Activated CD4-positive, alpha-beta T cell treated with anti-CD3 and anti-CD28 coated beads, Interleukin-2, amount 10 ng/mL, durations not matched to agents 24 days and 14 days (primary cell): ENCODE measurements around the gene SIPA1L3. TPM values are rescaled to one million over a fixed set of nuclear protein-coding genes. Genes with fewer than 3 reads are reported as not detected.
"Not testable (repeated sequence)": the region's sequence is repeated elsewhere in the genome, so short reads cannot be mapped to it uniquely, and the experiment has no call there.

Experiments used
- DNase-seq: peaks from one replicate; pipeline ENCODE4 v3.0.0; 2022
- H3K27ac Mint-ChIP-seq: one replicate; pipeline ENCODE4 v1.8.0; 2022; ENCODE audit warnings: mild to moderate bottlenecking, mixed read lengths
- H3K27me3 Mint-ChIP-seq: one replicate; pipeline ENCODE4 v1.8.0; 2022; ENCODE audit warnings: mixed read lengths
- H3K36me3 Mint-ChIP-seq: one replicate; pipeline ENCODE4 v1.8.0; 2022; ENCODE audit warnings: low read depth, mild to moderate bottlenecking, mixed read lengths
- H3K4me1 Mint-ChIP-seq: one replicate; pipeline ENCODE4 v1.8.0; 2021; ENCODE audit warnings: mixed read lengths
- H3K4me3 Mint-ChIP-seq: one replicate; pipeline ENCODE4 v1.8.0; 2022; ENCODE audit warnings: mild to moderate bottlenecking, moderate library complexity, mixed read lengths
- H3K9me3 Mint-ChIP-seq: one replicate; pipeline ENCODE4 v1.8.0; 2021; ENCODE audit warnings: mixed read lengths
- intact Hi-C: fragments of 100-400 bp; cut with micrococcal nuclease; formaldehyde crosslinking; loops from one replicate; pipeline ENCODE4 v1.15.1; 2023
- total RNA-seq: library from RNA; stranded (reverse); gene quantifications from 2 replicates; pipeline ENCODE4 v1.2.3, GENCODE V29; 2022

The SIPA1L3 gene
- total RNA-seq, 1 donor from 2014 or later, result 15.4 TPM

GRCh38 chr19:38213469-38213868 lies 306.5 kb downstream of the SIPA1L3 start:
- peaks cover 6% of the 10 kb centered on the region for H3K36me3 Mint-ChIP-seq
- DNase-seq, result no peak
- no peak overlapping the region for H3K4me3 Mint-ChIP-seq
- peak overlapping the region; percentile 84 for H3K27ac Mint-ChIP-seq
- peaks cover 18% of the 10 kb centered on the region for H3K4me1 Mint-ChIP-seq
- intact Hi-C loops, result no loop called here
- no peaks in the 10 kb centered on the region for H3K9me3 Mint-ChIP-seq
- peaks cover 39% of the 10 kb centered on the region for H3K27me3 Mint-ChIP-seq

DNA sequence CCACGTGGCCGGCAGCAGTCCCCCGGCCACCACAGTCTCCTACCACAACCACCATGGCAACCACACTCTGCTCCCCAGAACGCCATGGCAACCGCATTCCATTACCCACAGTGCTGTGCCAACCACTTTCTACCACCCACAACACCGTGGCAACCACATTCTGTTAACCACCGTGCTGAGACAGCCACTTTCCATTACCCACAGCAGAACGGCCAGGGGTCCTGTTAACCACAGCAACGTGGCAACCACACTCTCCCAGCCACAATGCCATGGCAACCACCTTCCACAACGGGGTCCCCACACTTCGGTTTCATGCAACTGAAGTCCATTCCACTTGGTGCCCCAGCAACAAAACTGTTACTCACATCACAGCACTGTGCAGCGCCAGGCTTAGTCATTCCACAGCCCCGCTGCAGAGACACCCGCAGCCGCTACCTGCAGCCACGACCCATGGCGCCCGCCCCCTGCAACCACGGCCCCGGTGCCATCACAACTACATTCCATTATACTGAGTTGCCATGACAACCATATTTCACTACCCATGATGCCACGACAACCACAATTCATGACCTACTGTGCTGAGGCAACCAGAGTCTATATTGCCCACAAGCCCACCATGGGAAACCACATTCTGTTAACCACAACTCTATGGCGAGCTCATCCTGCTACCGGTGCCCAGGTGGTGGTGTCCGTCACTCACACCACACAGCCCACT lies 307.1 kb downstream of the SIPA1L3 start:
- DNase-seq, result peak; percentile 87
- peak overlapping the region; percentile 84 for H3K27ac Mint-ChIP-seq
- peaks cover 6% of the 10 kb centered on the region for H3K36me3 Mint-ChIP-seq
- intact Hi-C loops, result no loop called here
- H3K4me1 Mint-ChIP-seq, result peaks cover 18% of the 10 kb centered on the region
- peak overlapping the region; percentile 49 for H3K4me3 Mint-ChIP-seq
- H3K27me3 Mint-ChIP-seq, result peaks cover 37% of the 10 kb centered on the region
- H3K9me3 Mint-ChIP-seq, result no peaks in the 10 kb centered on the region

DNA sequence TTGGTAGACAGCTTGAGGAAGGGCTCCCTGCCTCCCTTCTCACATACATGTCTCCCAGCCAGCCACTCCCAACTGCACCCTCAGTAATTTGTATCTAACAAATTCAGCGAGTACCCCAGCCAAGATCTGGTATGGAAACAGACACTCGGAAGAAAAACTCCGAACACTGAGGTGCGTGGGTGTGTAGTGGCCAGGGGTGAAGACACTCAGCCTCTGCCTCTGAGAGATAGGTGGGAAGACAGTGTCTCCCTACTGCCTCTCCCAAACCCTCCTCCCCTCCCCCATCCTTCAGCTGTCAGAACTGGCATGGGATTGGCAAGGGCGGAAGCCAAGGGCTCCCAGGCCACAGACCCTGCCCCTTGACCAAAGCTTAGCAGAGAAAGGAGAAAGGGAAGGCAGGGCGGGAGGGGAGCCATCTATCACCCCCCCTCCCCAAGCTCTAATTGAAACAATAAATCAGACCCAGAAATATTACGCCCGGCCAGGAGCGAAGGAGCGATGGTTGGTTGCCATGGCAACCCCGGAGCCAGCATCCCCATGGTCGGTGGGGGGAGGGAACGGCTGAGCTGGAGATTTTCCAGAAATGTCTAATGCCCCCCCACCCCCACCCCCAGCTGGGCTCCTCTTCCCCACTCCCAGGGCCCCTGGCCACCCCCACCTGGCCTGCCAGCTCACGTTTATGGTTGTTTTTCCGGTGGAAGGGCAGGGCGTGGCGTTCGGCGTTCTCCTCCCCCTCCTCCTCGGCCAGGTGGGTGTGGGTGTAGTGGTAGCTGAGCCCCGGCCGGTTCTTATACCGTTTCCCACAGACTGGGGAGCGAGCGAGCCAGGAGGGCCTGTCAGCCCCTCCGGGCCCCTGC lies 310.0 kb downstream of the SIPA1L3 start:
- Mint-ChIP-seq H3K27me3 (peaks cover 32% of the 10 kb centered on the region), H3K27ac (no peak overlapping the region), H3K4me3 (no peak overlapping the region), H3K9me3 (no peaks in the 10 kb centered on the region), H3K4me1 (peaks cover 12% of the 10 kb centered on the region), H3K36me3 (peaks cover 4% of the 10 kb centered on the region)
- intact Hi-C loops, result no loop called here
- no peak for DNase-seq

GRCh38 chr19:38218204-38218603 lies 311.2 kb downstream of the SIPA1L3 start:
- H3K4me1 Mint-ChIP-seq, result peaks cover 16% of the 10 kb centered on the region
- DNase-seq, result no peak
- no peaks in the 10 kb centered on the region for H3K9me3 Mint-ChIP-seq
- H3K27me3 Mint-ChIP-seq, result peaks cover 34% of the 10 kb centered on the region
- peaks cover 4% of the 10 kb centered on the region for H3K36me3 Mint-ChIP-seq
- intact Hi-C loops, result no loop called here
- H3K27ac Mint-ChIP-seq, result no peak overlapping the region
- H3K4me3 Mint-ChIP-seq, result no peak overlapping the region

- peaks cover 36% of the 10 kb centered on the region for H3K27me3 Mint-ChIP-seq
- intact Hi-C loops, result no loop called here
Measured at GRCh38 chr19:38219221-38219620, 312.2 kb downstream of the SIPA1L3 start.

DNA sequence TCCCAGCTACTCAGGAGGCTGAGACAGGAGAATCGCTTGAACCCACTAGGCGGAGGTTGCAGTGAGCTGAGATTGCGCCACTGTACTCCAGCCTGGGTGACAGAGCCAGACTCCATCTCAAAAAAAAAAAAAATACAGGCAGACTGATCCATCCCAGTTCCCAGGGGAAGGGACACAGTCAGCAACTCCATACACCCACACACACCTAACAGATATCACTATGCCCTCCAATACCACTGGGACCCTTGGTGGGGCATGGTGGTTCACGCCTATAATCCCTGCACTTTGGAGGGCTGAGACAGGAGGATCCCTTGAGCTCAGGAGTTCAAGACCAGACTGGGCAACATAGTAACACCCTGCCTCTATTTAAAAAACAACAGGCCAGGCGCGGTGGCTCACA lies 314.4 kb downstream of the SIPA1L3 start:
- H3K27ac Mint-ChIP-seq, result no peak overlapping the region
- no peak overlapping the region for H3K4me3 Mint-ChIP-seq
- H3K9me3 Mint-ChIP-seq, result no peaks in the 10 kb centered on the region
- no peak for DNase-seq
- H3K27me3 Mint-ChIP-seq, result peaks cover 39% of the 10 kb centered on the region
- H3K36me3 Mint-ChIP-seq, result no peaks in the 10 kb centered on the region
- intact Hi-C loops, result loop anchor here (10.0 kb wide), 1 partner anchor 77 kb away; no protein-coding TSS in a partner anchor
- peaks cover 15% of the 10 kb centered on the region for H3K4me1 Mint-ChIP-seq

More at GRCh38 chr19:38219221-38219620, 312.2 kb downstream of the SIPA1L3 start:
- Mint-ChIP-seq H3K36me3 (no peaks in the 10 kb centered on the region), H3K27ac (no peak overlapping the region), H3K4me3 (no peak overlapping the region), H3K4me1 (peaks cover 12% of the 10 kb centered on the region), H3K9me3 (no peaks in the 10 kb centered on the region)
- DNase-seq, result no peak

DNA sequence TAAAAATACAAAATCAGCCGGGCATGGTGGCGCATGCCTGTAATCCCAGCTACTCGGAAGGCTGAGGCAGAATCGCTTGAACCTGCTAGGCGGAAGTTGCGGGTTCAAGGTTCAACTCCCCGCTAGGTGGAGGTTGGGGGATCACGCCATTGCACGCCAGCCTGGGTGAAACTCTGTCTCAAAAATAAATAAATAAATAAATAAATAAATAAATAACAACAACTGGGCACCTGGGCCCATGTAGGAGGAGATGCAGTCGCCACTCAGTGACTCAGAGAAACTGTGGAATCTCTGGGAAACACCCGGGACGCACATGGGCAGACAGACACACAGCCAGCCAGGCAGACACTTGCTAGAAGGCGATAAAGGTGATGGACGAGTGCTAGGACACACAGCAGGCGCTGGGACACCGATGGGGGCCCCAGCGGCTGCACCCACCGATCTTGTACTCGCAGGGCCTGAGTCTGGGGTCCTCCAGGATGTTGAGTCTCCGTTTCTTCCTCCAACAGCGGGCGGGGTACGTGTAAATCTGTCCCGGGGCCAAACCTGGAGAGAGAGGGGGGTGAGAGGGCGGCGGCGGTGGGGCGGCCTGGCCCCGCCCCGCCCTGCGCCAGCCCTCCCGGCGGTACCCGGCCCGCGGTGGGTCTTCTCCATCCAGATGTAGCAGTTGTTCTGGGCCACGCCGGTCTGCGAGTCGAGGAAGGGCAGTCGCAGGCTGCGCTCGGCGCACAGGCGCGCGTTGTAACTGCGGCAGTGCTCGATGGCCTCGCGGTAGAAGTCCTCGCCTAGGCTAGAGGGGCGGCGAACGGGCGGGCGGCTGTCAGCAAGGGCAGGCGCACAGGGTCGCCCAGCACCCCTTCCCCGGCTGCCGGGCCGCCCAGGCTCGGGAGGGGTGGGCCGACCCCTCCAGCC lies 315.2 kb downstream of the SIPA1L3 start:
- Mint-ChIP-seq H3K9me3 (no peaks in the 10 kb centered on the region), H3K4me1 (peaks cover 16% of the 10 kb centered on the region), H3K27ac (no peak overlapping the region), H3K4me3 (no peak overlapping the region), H3K27me3 (peaks cover 46% of the 10 kb centered on the region), H3K36me3 (no peaks in the 10 kb centered on the region)
- DNase-seq, result no peak
- intact Hi-C loops, result loop anchor here (10.0 kb wide), 1 partner anchor 77 kb away; no protein-coding TSS in a partner anchor

DNA sequence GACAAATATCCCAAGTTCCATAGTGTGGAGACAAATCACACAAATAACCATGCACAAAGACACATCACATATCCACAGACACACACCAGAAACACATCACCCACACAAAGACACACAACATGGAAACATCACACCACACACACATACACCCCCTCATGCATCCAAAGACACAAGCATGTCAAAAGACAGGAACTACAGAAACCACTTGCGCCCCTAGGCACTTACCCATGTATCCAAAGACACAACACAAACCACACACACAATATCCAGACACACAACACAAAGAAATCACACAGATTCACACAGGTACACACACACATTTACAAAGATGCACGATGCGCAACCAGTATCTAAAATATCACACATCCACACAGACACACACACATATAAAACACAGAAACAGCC lies 316.1 kb downstream of the SIPA1L3 start:
- peaks cover 55% of the 10 kb centered on the region for H3K27me3 Mint-ChIP-seq

DNA sequence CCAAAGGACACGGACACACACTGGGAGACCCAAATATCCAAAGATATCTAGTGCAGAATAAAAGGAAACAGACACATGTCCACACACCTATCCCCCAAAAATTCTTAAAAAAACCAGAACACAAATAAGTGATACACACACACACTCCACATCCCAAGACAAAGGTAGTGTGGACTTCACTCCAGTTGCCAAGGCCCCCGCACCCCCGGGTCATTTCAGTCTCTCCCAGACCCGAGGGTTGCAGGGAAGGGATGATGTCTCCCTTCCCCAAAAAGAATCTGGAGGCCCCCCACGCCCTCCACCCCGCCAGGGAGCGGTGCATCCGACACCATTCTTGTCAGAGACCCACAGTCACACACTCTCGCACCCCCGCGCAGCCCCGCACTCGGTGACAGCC lies 316.6 kb downstream of the SIPA1L3 start:
- Mint-ChIP-seq H3K27me3 (peaks cover 57% of the 10 kb centered on the region), H3K4me1 (peaks cover 24% of the 10 kb centered on the region), H3K36me3 (no peaks in the 10 kb centered on the region), H3K9me3 (no peaks in the 10 kb centered on the region), H3K27ac (no peak overlapping the region), H3K4me3 (peak overlapping the region; percentile 41)
- intact Hi-C loops, result loop anchor here (2.0 to 10.0 kb wide), 2 partner anchors 79 to 317 kb away; partner anchors contain the start of genes SIPA1L3 and WDR87
- no peak for DNase-seq

More for the DNA sequence above, 316.1 kb downstream of the SIPA1L3 start:
- Mint-ChIP-seq H3K4me1 (peaks cover 24% of the 10 kb centered on the region), H3K4me3 (peak overlapping the region; percentile 41), H3K36me3 (no peaks in the 10 kb centered on the region), H3K27ac (no peak overlapping the region), H3K9me3 (no peaks in the 10 kb centered on the region)
- intact Hi-C loops, result loop anchor here (10.0 kb wide), 1 partner anchor 78 kb away; no protein-coding TSS in a partner anchor
- no peak for DNase-seq

- H3K27me3 Mint-ChIP-seq, result peaks cover 58% of the 10 kb centered on the region
Measured at GRCh38 chr19:38224014-38224862, 317.2 kb downstream of the SIPA1L3 start, which contains the start of gene DPF1. Gene DPF1, minus strand, starts transcription at chr19:38224222. Its CDS starts 80 bp downstream, at chr19:38224142.

DNA sequence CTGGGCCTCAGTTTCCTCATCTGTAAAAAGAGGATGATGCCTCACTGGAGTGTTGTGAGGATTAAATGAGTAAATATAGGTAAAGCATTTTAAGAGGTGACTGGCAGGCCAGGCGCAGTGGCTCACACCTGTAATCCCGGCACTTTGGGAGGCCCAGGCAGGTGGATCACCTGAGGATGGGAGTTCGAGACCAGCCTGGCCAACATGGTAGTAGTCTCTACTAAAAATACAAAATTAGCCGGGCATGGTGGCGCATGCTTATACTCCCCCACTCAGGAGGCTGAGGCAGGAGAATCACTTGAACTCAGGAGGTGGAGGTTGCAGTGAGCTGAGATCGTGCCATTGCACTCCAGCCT lies 317.8 kb downstream of the SIPA1L3 start:
- H3K27me3 Mint-ChIP-seq, result peaks cover 59% of the 10 kb centered on the region
- DNase-seq, result not testable (repeated sequence)

More at GRCh38 chr19:38224014-38224862, 317.2 kb downstream of the SIPA1L3 start, which contains the start of gene DPF1:
- Mint-ChIP-seq H3K4me3 (peak within 1 kb of the TSS; percentile 88), H3K4me1 (peaks cover 24% of the 10 kb centered on the region), H3K9me3 (no peaks in the 10 kb centered on the region), H3K36me3 (no peaks in the 10 kb centered on the region), H3K27ac (peak within 1 kb of the TSS; percentile 82)
- peak; percentile 88 for DNase-seq
- intact Hi-C loops, result loop anchor here (2.0 to 10.0 kb wide), 2 partner anchors 79 to 317 kb away; partner anchors contain the start of genes SIPA1L3 and WDR87

GRCh38 chr19:38227287-38228004 lies 320.4 kb downstream of the SIPA1L3 start:
- peak overlapping the region; percentile 5 for H3K27ac Mint-ChIP-seq
- no peaks in the 10 kb centered on the region for H3K36me3 Mint-ChIP-seq
- H3K4me1 Mint-ChIP-seq, result peaks cover 24% of the 10 kb centered on the region
- no peak for DNase-seq
- H3K27me3 Mint-ChIP-seq, result peaks cover 64% of the 10 kb centered on the region
- no peaks in the 10 kb centered on the region for H3K9me3 Mint-ChIP-seq
- intact Hi-C loops, result loop anchor here (10.0 kb wide), 1 partner anchor 83 kb away; no protein-coding TSS in a partner anchor
- peak overlapping the region; percentile 46 for H3K4me3 Mint-ChIP-seq

More for the DNA sequence above, 317.8 kb downstream of the SIPA1L3 start:
- not testable (repeated sequence) for H3K36me3 Mint-ChIP-seq, H3K27ac Mint-ChIP-seq, H3K9me3 Mint-ChIP-seq
- intact Hi-C loops, result loop anchor here (2.0 to 10.0 kb wide), 2 partner anchors 80 to 318 kb away; partner anchors contain the start of genes SIPA1L3 and WDR87
- peak overlapping the region; percentile 88 for H3K4me3 Mint-ChIP-seq
- H3K4me1 Mint-ChIP-seq, result peaks cover 24% of the 10 kb centered on the region
